ENCODE measurements around the gene ZNF282. TPM values are rescaled to one million over a fixed set of nuclear protein-coding genes. Genes with fewer than 3 reads are reported as not detected.
A peak's percentile ranks its signal among the peaks of the same experiment; 100 is the strongest.
"Not testable (repeated sequence)": the region's sequence is repeated elsewhere in the genome, so short reads cannot be mapped to it uniquely, and the experiment has no call there.

Gene ZNF282
- total RNA-seq, 1 donor from 2014 or later, result 53.5 TPM

DNA sequence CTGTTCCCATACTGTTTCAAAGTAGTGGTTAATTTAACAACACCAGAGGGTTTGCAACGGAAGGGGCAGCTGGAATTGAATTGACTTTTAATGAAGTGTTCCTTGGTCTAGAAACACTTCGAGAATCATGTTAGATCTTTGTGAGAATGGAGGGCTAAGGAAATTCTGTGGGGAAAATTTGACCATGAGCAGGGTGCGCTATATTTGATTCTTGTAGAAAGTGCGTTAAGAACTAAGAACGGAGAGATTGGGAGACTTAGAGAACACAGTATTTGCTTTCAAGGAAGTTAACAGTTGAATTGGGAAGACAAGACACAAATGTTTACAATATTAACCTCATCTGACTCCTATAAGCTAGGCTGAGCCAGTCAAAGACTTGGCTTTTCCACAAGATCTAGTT, 45.3 kb downstream of the ZNF282 start:
- peaks cover 9% of the 10 kb centered on the region for H3K36me3 Mint-ChIP-seq (ENCODE audit: insufficient read depth)
- H3K9me3 Mint-ChIP-seq (ENCODE audit: low read depth), result peaks cover 6% of the 10 kb centered on the region
- H3K4me3 Mint-ChIP-seq (ENCODE audit: low read depth), result peak overlapping the region; percentile 98
- H3K27me3 Mint-ChIP-seq, result peaks cover 20% of the 10 kb centered on the region
- peaks cover 17% of the 10 kb centered on the region for H3K4me1 Mint-ChIP-seq (ENCODE audit: low read depth)
- peak overlapping the region; percentile 12 for H3K27ac Mint-ChIP-seq
- TF ChIP-seq, protein P1, sequence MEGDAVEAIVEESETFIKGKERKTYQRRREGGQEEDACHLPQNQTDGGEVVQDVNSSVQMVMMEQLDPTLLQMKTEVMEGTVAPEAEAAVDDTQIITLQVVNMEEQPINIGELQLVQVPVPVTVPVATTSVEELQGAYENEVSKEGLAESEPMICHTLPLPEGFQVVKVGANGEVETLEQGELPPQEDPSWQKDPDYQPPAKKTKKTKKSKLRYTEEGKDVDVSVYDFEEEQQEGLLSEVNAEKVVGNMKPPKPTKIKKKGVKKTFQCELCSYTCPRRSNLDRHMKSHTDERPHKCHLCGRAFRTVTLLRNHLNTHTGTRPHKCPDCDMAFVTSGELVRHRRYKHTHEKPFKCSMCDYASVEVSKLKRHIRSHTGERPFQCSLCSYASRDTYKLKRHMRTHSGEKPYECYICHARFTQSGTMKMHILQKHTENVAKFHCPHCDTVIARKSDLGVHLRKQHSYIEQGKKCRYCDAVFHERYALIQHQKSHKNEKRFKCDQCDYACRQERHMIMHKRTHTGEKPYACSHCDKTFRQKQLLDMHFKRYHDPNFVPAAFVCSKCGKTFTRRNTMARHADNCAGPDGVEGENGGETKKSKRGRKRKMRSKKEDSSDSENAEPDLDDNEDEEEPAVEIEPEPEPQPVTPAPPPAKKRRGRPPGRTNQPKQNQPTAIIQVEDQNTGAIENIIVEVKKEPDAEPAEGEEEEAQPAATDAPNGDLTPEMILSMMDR (IDR thresholded peaks at IDR 0.05; ENCODE audit: unreplicated experiment), result no peak
- DNase-seq (ENCODE audit: low spot score, unreplicated experiment), result no peak

DNA sequence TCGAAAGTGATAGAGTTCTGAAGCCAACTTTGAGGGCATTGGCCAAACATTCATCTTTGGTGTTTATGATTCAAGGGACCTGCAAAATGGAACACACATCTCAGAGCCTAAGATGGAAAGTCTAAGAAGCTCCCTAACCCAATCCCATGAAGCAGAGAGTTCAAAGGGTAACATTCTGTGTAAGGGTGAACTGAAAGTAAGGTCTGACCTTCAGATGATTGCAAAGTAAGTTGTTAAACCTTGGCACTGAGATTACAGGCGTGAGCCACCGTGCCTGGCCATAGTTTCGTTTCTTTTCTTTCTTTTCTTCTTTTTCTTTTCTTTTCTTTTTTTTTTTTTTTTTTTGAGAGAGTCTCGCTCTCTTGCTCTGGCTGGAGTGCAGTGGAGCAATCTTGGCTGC, 46.4 kb downstream of the ZNF282 start:
- peak overlapping the region; percentile 51 for H3K4me3 Mint-ChIP-seq (ENCODE audit: low read depth)
- H3K27ac Mint-ChIP-seq, result no peak overlapping the region
- H3K4me1 Mint-ChIP-seq (ENCODE audit: low read depth), result peaks cover 17% of the 10 kb centered on the region
- TF ChIP-seq, protein P1 (IDR thresholded peaks at IDR 0.05; ENCODE audit: unreplicated experiment), result no peak
- no peak for DNase-seq (ENCODE audit: low spot score, unreplicated experiment)
- H3K9me3 Mint-ChIP-seq (ENCODE audit: low read depth), result peaks cover 6% of the 10 kb centered on the region
- peaks cover 16% of the 10 kb centered on the region for H3K27me3 Mint-ChIP-seq
- peaks cover 9% of the 10 kb centered on the region for H3K36me3 Mint-ChIP-seq (ENCODE audit: insufficient read depth)

DNA sequence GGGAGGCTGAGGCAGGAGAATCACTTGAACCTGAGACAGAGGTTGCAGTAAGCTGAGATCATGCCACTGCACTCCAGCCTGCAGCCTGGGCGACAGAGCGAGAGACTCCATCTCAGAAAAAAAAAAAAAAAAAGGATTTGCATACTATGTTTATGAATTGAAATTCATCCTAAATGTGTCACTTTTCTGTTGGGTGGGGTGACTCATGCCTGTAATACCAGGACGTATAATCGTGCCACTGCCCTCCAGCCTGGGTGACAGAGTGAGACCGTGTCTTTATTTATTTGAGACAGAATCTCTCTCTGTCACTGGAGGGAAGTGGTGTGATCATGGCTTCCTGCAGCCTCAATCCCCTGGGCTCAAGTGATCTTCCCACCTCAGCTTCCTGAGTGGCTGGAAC, 49.9 kb downstream of the ZNF282 start:
- Mint-ChIP-seq H3K4me1 (ENCODE audit: low read depth) (peaks cover 8% of the 10 kb centered on the region), H3K4me3 (ENCODE audit: low read depth) (no peak overlapping the region), H3K27ac (no peak overlapping the region), H3K9me3 (ENCODE audit: low read depth) (peaks cover 6% of the 10 kb centered on the region), H3K27me3 (no peaks in the 10 kb centered on the region), H3K36me3 (ENCODE audit: insufficient read depth) (peaks cover 9% of the 10 kb centered on the region)
- TF ChIP-seq, protein P1 (IDR thresholded peaks at IDR 0.05; ENCODE audit: unreplicated experiment), result no peak
- DNase-seq (ENCODE audit: low spot score, unreplicated experiment), result no peak

DNA sequence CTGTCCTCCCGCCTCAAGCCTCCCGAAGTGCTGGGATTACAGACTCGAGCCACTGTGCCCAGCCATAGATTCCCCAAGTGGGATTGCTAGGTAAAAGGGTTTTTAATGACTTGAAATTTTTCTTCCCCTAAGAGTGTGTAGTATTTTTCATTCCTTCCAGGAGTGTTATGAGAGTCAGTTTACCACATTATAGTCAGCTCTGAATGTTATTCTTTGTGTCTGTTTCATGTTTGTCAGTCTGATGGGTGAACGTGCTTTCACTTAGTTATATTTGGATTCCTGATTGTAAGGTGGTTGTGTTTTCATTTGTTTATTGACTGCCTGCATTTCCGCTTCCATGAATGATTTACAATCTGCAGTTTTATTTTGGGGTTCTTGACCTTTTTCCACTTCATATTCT, 50.4 kb downstream of the ZNF282 start:
- Mint-ChIP-seq H3K27ac (no peak overlapping the region), H3K9me3 (ENCODE audit: low read depth) (peaks cover 6% of the 10 kb centered on the region), H3K4me1 (ENCODE audit: low read depth) (peaks cover 4% of the 10 kb centered on the region), H3K27me3 (no peaks in the 10 kb centered on the region), H3K36me3 (ENCODE audit: insufficient read depth) (peaks cover 9% of the 10 kb centered on the region), H3K4me3 (ENCODE audit: low read depth) (no peak overlapping the region)
- no peak for DNase-seq (ENCODE audit: low spot score, unreplicated experiment)
- TF ChIP-seq, protein P1 (IDR thresholded peaks at IDR 0.05; ENCODE audit: unreplicated experiment), result no peak

DNA sequence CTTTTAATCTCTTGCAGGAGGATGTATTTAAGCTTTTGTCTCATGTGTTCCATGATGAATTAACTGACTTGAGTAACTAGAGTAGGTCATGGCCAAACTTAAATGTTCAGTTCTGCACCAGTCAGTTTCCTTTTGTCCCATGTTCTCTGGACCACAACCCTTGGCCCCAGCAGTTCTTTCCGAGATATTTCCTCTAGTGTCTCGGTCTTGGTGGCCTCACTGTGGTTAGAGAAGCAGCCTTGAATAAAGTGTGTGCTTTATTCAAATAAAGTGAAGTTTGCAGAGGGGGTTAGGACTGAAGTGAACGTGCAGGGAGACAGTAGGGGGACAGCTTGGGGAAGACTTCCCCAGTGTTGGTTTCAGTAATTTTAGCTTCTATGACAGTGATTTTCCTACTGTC, 53.4 kb downstream of the ZNF282 start:
- no peak for DNase-seq (ENCODE audit: low spot score, unreplicated experiment)
- no peaks in the 10 kb centered on the region for H3K27me3 Mint-ChIP-seq
- H3K4me1 Mint-ChIP-seq (ENCODE audit: low read depth), result no peaks in the 10 kb centered on the region
- no peak overlapping the region for H3K4me3 Mint-ChIP-seq (ENCODE audit: low read depth)
- peaks cover 4% of the 10 kb centered on the region for H3K36me3 Mint-ChIP-seq (ENCODE audit: insufficient read depth)
- no peak overlapping the region for H3K27ac Mint-ChIP-seq
- TF ChIP-seq, protein P1 (IDR thresholded peaks at IDR 0.05; ENCODE audit: unreplicated experiment), result no peak
- no peaks in the 10 kb centered on the region for H3K9me3 Mint-ChIP-seq (ENCODE audit: low read depth)

DNA sequence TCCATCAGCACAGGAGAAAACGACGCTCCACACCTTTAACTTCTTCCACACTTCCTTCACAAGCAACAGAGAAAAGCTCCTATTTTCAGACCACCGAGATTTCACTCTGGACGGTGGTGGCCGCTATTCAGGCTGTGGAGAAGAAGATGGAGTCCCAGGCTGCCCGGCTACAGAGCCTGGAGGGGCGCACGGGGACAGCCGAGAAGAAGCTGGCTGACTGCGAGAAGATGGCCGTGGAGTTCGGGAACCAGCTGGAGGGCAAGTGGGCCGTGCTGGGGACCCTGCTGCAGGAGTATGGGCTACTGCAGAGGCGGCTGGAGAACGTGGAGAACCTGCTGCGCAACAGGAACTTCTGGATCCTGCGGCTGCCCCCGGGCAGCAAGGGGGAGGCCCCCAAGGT, 54.8 kb downstream of the ZNF282 start:
- not testable (repeated sequence) for H3K27ac Mint-ChIP-seq; H3K27me3 Mint-ChIP-seq; H3K36me3 Mint-ChIP-seq (ENCODE audit: insufficient read depth); DNase-seq (ENCODE audit: low spot score, unreplicated experiment); H3K9me3 Mint-ChIP-seq (ENCODE audit: low read depth); H3K4me3 Mint-ChIP-seq (ENCODE audit: low read depth); H3K4me1 Mint-ChIP-seq (ENCODE audit: low read depth)

DNA sequence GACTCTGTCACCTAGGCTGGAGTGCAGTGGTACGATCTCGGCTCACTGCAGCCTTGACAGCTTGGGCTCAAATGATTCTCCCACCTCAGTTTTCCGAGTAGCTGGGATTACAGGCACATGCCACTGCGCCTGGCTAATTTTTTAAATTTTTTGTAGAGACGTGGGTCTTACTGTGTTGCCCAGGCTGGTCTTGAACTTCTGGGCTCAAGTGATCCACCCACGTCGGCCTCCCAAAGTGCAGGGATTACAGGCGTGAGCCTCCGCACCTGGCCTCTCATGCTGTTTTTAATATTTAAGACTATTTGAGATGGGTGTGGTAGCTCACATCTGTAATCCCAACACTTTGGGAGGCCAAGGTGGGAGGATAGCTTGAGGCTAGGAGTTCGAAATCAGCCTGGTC, 56.2 kb downstream of the ZNF282 start:
- not testable (repeated sequence) for H3K4me3 Mint-ChIP-seq (ENCODE audit: low read depth); H3K36me3 Mint-ChIP-seq (ENCODE audit: insufficient read depth); DNase-seq (ENCODE audit: low spot score, unreplicated experiment); H3K4me1 Mint-ChIP-seq (ENCODE audit: low read depth); H3K27me3 Mint-ChIP-seq; H3K9me3 Mint-ChIP-seq (ENCODE audit: low read depth); H3K27ac Mint-ChIP-seq
